Liver (tissue), 3 donors: ENCODE results near the gene PSD.

Experiments
- EGR1 ChIP-seq, 2 donors: IDR thresholded peaks; 2 replicates each; pipeline ENCODE4 v1.6.1; 2016 to 2018; ENCODE audit warnings: antibody characterized with exemption in 2 of 2, low read depth in 2 of 2
- TAF1 ChIP-seq: conservative IDR thresholded peaks from 2 replicates; pipeline ENCODE4 v1.6.1; 2016; ENCODE audit warnings: antibody characterized with exemption, mild to moderate bottlenecking
- TF ChIP-seq, protein P1 (sequence below): fragments of 150-350 bp; IDR thresholded peaks from 2 replicates; pipeline ENCODE4 v1.5.1; 2017; ENCODE audit warnings: improper control_type of control experiment, low read depth, low read length; ENCODE audit not compliant: missing input control
- TF ChIP-seq, protein P2 (sequence below): IDR thresholded peaks from 2 replicates; pipeline ENCODE4 v1.6.1; 2016; ENCODE audit warnings: antibody characterized with exemption
- donor health status: healthy.
- donor health status: healthy.

DNA sequence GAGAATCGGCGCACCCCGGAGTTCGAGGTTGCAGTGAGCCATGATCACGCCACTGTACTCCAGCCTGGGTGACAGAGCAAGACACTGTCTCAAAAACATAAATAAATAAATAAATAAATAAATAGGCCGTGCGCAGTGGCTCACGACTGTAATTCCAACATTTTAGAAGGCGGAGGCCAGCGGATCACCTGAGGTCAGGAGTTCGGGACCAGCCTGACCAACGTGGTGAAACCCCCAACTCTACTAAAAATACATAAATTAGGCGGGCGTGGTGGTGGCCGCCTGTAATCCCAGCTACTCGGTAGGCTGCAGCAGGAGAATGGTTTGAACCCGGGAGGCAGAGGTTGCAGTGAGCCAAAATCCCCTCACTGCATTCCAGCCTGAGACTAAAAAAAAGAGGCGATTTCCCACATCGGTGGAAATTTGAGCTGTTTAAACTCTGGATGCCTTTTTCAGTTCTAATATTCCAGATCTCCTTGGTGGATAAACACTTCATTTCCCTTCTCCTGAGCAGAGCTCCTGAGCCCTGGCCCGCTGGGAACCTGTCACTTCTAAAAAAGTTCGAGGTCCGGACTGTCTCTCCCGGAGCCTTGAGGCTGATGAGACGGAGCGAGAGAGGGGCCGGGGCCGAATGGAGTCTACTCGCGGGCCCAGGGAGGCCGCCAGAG, 25.0 kb downstream of the PSD start:
- TF ChIP-seq, protein P1, sequence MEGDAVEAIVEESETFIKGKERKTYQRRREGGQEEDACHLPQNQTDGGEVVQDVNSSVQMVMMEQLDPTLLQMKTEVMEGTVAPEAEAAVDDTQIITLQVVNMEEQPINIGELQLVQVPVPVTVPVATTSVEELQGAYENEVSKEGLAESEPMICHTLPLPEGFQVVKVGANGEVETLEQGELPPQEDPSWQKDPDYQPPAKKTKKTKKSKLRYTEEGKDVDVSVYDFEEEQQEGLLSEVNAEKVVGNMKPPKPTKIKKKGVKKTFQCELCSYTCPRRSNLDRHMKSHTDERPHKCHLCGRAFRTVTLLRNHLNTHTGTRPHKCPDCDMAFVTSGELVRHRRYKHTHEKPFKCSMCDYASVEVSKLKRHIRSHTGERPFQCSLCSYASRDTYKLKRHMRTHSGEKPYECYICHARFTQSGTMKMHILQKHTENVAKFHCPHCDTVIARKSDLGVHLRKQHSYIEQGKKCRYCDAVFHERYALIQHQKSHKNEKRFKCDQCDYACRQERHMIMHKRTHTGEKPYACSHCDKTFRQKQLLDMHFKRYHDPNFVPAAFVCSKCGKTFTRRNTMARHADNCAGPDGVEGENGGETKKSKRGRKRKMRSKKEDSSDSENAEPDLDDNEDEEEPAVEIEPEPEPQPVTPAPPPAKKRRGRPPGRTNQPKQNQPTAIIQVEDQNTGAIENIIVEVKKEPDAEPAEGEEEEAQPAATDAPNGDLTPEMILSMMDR: peak; percentile 94
- TF ChIP-seq, protein P2, sequence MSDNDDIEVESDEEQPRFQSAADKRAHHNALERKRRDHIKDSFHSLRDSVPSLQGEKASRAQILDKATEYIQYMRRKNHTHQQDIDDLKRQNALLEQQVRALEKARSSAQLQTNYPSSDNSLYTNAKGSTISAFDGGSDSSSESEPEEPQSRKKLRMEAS: no peak
- no peak for TF ChIP-seq EGR1 (IDR thresholded peaks at IDR 0.05; ENCODE audit: low read depth in 2 of 2)
- TF ChIP-seq TAF1: no peak
